Activated CD4-positive, alpha-beta T cell treated with anti-CD3 and anti-CD28 coated beads for 24 hours (primary cell): ENCODE measurements around the gene MYO1E.
A peak's percentile ranks its signal among the peaks of the same experiment; 100 is the strongest.

Source experiments
- DNase-seq, 2 donors: peaks; one replicate each; pipeline ENCODE4 v3.0.0-alpha.2; 2020; ENCODE audit warnings: low read depth in 2 of 2

MYO1E gene

GRCh38 chr15:59321000-59321689 lies 51.5 kb downstream of the MYO1E start:
- no peak for DNase-seq

DNA sequence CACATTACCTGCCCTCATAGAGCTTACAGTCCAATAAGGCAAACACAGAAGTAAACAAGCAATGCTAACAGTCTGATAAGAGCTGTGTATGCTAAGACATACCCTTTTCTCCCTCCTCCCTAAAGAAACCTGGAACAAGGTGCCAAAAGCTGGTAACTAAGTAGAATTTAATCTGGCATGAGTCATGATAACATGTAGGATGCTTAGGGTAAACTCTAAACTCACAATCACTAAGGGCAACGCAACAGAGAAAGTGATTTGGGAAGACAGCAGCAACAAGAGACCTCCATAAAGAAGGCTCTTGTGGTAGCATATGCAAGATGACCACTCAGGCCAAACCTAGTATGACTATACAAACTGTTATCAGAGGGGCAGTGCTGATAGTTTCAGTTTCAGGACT lies 55.5 kb downstream of the MYO1E start:
- DNase-seq, result no peak

DNA sequence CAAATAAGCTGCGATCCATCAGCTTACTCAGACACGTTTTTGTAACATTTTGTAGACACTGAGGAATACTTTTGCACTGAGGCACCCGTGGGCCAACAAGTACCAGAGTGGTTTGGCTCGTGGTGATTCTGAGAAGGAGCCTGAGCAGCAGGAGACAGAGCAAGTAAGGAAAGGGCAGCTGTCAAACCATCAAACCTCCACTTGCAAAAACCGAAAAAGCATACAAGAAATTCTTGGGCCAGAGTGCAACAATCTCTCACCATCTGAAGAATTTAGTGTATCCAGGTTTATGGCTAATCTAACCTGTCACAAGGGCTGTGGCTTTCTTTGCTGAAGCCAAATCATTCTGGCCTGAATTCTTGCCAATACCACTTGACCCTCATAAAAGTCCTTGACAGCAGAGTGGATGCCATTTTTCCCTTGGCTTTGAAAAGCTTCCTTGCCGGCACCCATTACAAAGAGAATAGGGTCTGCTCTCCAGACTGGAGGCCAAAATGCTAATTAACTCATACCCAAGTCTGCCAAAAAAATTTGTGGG lies 56.7 kb downstream of the MYO1E start:
- no peak for DNase-seq

- DNase-seq, result no peak
Measured at GRCh38 chr15:59313641-59314332, 58.9 kb downstream of the MYO1E start.

DNA sequence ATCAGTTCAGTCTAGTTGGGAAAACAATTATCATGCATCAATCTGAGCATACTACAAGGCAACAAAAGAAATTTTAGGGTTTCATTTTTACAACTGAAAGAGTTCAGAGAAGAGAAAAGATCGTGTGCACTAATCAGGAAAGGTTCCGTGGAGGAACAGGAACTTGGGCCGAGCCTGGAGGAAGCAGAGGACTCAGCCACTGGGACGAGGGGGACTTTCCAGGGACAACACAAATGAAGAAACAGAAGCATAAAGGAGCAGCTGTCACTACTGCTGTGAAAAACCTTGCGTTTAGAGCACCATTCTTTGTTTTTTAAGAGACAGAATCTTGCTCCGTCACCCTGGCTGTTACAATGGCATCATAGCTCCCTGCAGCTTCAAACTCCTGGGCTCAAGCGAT lies 60.5 kb downstream of the MYO1E start:
- no peak for DNase-seq

GRCh38 chr15:59311195-59311594 lies 61.5 kb downstream of the MYO1E start:
- no peak for DNase-seq

GRCh38 chr15:59309405-59309804 lies 63.3 kb downstream of the MYO1E start:
- no peak for DNase-seq

DNA sequence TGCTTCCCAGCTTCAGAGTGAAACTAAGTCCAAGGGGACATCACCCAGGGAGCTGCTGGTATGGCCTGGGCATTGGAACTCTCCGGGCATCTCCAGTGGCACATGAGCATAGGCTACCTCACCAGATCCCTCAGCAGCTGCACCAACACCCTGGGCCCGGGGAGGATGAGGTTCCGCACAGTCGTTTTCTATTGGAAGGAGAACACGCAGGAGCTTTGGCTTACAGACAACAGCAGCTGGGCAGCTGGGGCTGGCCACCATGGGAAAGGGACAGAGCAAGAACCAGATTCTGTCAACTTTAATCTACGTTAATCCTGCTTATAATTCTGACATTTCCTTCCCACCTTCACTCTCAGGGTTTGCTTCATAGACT lies 65.5 kb downstream of the MYO1E start:
- no peak for DNase-seq

DNA sequence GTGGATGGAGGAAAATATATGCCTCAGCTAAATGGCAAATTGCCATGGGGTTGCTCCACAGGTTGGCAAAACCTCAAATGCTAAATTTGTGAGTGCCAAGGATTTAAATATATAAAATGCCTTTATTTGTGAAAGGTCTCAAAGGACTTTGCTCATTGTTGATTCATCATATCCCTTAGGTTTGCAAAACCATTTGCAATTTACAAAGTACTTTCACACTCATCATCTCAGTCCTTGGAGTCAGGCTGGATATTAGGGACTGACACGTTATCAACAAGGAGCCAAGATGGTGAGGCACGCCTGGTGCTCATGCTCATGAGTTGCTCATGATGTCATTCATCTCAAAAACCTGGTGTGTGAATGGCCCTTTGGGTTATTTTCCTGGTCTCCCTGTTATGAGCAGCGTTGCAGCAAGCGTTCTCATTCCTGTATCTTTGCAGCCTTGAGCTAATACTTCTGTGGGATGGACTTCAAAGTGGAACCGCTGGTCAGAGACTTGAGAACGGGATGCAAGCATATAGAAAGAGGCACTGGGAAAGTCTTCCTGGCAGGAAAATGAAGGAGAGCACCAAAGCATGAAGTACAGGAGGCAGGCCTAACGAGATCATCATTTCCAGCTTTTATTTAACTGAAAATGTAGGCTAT lies 66.0 kb downstream of the MYO1E start:
- DNase-seq, result no peak

DNA sequence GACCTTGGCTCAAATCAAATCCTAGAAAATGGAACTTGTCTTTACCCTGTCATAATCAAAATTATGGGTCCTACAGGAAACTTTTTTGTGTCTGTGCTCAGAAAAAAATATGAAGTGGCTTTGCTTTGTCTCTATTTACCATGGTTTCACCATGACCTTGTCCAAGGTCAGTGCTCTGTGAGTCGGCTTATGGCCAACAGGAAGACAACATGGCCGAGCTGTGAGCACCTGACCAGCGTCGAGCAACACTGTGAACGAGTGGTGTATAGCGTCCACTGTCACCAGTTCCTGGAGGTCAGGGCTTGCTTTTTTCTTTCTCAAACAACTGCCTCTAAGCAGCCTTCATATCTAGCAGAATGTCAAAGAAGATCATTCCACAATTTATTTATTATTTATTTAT lies 67.9 kb downstream of the MYO1E start:
- DNase-seq, result no peak

DNA sequence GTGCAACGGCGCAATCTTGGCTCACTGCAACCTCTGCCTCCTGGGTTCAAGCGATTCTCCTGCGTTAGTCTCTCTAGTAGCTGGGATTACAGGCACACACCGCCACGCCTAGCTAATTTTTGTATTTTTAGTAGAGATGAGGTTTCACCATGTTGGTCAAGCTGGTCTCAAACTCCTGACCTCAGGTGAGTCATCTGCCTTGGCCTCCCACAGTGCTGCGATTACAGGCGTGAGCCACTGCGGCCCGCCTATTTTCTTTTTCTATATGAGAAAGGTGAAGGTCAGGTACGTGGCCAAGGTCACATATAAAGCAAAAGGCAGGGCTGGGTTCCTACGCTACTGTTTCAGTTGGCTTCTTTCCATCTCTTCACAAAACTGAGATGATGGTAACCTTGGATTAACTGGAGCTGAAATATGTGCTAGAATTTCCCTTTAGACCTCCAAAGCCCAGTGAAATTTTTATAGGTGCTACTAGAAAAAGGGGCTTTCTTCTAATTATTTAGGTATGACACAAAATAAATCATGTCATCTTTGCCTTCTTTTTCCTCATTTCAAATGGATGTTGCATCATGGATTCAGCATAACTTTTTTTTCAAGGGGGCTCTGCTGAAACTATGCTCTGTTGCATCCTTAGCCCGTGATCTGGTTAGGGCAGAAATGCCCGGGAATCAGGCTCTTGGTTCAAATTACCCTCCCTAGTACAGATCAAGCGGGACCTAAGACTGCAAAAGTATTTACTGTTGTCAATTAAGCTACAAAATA lies 68.5 kb downstream of the MYO1E start:
- DNase-seq, result no peak

DNA sequence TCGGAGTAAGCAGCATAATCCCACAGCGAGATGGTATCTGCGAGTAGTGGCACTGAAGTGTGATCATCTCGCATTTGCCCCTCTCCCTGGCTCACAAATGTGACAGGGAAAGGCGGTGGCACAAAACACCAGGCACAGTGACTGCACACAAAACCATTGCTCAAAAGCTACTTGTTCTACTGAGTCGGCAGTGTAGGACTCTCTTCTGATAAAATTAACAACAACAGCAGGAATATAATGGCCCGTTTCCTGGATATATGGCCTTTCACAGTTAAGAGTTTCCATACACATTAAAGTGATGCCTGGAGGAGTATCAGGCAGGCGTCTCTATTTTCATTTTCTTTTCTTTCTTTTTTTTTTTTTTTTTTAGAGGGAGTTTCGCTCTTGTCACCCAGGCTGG lies 69.0 kb downstream of the MYO1E start:
- no peak for DNase-seq

DNA sequence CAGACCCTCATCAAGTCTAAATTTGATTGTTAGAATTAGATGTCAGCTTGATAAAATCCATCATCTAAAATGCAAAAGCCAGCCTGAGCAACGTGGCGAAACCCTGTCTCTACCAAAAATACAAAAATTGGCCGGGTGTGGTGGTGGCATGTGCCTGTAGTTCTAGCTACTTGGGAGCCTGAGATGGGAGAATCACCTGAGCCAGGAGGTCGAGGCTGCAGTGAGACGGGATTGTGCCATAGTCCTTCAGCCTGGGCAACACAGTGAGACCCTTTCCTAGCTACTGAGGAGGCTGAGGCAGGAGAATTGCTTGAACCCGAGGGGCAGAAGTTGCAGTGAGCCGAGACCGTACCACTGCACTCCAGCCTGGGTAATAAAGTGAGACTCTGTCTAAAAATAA lies 69.5 kb downstream of the MYO1E start:
- no peak for DNase-seq

GRCh38 chr15:59301527-59301926 lies 71.1 kb downstream of the MYO1E start:
- DNase-seq, result no peak

GRCh38 chr15:59300618-59301139 lies 72.0 kb downstream of the MYO1E start:
- DNase-seq, result no peak

GRCh38 chr15:59299929-59300617 lies 72.6 kb downstream of the MYO1E start:
- DNase-seq, result peak; percentile 39 to 48

DNA sequence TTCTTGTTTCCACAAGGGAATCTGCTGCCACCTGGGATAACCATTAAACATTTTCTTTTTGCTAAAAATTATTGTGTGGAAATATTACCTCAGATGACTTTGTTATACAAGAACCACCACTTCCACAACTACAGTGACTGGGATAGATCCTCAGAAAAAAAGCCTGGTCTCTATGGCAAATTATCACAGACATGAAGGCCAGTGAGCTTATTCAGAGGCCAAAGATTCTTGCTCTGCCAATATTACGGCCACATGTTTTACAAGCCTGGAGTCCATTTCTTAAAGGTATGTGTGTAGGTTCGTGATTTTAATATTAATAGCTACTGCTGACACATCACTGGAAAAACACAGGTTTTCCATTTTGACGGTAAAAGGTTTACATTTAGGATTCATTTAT lies 73.8 kb downstream of the MYO1E start:
- DNase-seq, result no peak

- peak; percentile 25 to 29 for DNase-seq
Measured at GRCh38 chr15:59298225-59298853, 74.3 kb downstream of the MYO1E start.

GRCh38 chr15:59296181-59296617 lies 76.5 kb downstream of the MYO1E start:
- no peak for DNase-seq

DNA sequence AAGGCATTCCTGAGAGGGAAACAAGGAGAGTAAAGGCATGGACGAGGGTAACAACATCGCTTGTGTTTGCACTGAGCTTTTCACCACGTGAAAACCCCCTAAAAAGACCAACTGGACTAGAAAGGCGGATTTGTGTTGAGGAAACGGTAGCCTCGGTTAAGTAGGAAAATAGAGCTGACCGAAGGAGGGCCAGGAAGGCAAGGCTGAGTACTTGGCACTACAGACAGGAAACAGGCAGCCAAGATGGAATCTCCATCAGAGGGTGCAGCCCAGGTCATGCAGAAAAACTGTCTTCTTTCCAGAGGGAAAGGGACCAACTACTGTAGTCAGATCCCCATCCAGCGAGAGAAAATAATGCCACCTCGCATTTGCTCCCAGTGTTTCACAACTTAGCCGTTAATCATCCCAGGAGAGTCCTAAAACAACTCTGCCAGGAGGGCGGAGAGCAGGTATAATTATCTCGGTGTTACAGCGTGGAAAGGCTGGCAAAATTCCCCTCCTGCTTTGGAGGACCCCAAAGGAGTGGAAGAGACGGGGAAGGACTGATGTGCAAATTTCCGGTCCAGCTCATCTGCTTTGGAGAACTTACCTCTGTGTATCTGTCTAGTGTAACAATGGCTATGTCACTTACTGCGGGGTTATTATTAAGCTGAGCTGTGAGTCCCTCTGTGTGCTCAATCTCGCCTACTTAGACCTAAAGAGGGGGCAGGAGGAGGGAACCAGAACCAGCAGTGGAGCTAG lies 77.2 kb downstream of the MYO1E start:
- no peak for DNase-seq
